Stimulated activated CD4-positive, alpha-beta T cell treated with anti-CD3 and anti-CD28 coated beads, Interleukin-4, amount 100 ng/mL, for 24 hours (primary cell): ENCODE results near the gene HCN4.
"Not testable (repeated sequence)": the region's sequence is repeated elsewhere in the genome, so short reads cannot be mapped to it uniquely, and the experiment has no call there.

ENCODE experiments used
- DNase-seq: peaks from one replicate; pipeline ENCODE4 v3.0.0-alpha.2; 2020

Gene HCN4

DNA sequence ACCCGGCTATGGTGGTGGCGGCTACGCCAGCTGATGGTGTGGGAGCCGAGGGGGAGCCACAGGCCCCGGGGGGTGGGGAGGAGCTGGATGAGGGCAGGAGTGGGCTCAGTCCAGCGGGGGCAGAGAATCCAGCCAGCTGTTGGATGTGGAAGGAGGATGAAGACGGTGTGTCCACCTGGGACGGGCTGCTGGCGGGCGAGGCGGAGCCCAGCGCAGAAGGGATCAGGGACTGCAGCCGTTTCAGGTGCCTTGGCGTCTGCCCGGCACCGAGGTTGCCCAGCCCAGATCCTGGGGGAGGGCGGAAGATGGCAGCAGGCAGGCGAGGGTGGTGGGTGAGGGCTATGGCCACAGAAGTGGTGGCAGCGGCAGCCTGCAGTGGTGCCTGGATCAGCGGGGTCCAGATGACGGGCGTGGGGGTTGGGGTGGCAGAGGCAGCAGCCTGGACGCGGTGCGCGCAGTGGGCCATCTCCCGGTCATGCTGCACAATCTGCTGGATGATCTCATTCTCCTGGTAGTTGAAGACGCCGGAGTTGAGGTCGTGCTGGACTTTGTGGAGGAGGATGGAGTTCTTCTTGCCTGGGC is 45.3 kb downstream of the HCN4 start:
- no peak for DNase-seq

DNA sequence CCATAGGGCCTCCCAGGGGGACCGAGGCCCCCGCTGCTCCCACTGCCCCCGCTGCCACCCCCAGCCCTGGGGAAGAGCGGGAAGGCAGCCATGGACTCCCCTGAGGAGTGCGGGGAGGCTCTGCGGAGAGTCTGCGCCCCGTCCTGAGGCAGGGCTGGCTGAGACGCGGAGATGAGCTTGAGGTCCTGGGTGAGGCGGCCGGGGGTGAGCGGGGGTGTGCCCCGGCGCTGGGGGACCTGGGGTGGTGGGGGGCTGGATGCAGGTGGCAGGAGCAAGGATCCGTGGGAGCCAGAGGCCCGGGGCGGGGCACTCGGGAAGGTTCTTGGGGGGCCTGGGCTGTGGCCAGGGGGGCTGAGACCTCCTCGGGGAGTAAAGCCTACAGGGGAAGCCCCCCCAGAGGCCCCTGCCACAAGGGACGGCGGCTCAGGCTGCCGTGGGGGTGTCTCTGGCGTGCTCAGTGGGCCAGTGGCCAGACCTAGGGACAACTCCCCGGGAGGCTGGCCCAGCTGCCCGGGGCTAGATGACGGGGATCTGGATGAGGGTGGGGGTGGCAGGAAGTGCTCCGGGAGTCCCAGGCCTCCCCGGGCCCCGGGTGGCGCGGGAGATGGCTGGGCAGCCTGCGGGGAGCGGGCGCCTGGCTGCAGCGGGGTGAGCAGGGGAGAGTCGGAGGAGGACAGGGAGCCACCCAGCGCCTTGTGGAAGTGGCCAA is 45.9 kb downstream of the HCN4 start:
- DNase-seq: no peak

DNA sequence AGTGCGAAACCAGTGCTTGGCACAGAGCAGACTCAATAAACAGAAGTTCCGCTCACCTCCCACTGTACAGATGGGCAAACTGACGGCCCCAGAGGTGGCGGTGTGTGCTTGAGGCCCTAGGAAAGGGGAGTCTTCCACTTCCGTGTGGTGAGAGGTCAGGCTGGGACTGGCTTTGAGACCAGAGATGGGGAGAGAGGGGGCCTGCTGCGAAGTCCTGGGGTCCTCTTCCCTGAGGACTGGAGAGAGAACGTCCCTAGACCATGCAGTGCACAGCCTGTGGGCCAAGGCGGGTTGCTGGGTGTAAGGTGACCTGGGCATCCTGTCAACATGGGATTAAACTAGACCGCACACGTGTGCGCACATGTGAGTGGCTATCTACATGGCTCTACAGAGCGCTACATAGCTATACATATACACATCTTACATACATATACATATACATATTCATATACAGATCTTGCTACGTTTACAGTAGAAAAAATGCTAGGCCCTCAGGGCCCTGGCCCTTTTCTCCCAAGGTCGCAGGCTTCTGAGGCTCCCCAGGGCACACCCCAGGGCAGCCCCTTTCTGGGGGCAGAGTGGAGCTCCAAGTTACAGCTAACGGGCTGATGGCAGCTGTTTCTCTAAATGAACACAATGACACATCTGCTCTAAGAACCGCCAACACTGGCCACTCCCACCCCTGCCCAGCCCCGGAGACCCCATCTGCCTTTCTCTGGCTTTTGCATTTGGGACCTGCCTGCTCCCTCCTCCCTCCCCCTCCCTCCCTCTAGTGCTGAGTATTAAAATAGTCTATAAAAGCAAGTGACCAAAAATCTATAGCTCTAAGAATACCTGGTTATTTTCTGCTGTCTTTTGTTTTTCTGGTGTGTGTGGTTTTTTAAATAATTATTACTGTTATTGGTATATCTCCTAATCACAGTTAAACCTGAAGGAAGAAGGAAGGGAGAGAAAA is 47.0 kb downstream of the HCN4 start:
- DNase-seq: no peak

DNA sequence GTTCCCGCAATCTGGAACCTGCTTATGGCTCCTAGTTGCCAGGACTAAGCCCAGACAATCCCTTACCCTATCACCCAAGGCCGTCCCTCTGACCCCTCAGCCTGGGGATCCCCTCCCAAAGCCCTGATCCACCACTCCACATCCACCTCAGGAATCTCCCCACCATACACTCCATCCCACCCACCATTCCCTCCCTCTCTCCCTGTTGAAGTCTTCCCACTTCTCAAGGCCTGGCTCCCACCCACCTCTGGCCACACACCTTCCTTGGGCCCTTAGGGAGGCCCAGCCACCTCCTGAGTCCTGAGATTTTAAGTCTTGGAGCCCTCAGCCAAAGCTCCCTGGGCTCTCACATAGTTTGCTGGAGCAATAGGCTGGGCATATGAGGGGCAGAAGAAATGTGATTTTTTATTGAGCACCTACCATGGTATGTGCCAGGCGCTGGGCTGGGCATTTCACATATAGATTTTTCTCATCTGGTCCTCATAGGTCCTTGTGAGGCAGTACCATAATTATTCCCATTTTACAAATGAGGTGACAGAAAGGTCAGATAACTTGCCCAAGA is 48.1 kb downstream of the HCN4 start:
- no peak for DNase-seq

DNA sequence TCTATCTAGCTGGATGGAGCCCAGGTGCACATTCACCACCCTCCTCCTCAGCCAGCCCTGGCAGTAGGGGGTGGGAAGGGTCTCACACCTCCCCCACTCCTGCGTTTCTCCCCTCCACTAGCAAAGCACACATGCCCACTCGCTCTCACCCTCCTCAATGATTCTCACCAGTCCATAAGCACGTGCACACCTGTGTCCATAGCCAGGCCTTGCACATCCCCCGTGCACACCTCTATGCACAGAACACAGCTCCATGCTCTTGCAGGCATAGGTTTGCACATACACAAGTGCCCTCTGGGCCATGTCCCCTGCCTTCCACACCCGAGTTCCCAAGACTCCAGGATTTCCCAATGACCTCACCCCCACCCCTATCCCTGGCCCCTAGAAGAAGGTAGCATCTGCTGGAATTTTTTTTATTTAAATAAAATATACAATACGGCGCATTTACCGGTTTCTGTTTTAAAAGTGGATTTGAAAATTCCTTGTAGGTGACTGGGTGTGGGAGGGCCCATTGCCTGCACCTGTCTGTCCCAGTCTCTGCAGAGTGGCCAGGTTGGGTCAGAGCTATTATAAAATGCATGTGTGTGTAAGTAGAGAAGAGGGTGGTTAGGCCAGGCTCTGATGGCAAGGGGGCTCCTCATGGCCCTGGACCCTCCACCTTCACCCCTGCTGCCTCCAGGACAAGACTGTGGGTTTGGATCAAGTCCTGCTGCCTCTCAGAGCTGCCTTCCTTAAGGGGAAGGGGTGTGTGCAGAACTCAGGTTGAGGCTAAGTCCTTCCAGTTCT is 49.1 kb downstream of the HCN4 start:
- no peak for DNase-seq

DNA sequence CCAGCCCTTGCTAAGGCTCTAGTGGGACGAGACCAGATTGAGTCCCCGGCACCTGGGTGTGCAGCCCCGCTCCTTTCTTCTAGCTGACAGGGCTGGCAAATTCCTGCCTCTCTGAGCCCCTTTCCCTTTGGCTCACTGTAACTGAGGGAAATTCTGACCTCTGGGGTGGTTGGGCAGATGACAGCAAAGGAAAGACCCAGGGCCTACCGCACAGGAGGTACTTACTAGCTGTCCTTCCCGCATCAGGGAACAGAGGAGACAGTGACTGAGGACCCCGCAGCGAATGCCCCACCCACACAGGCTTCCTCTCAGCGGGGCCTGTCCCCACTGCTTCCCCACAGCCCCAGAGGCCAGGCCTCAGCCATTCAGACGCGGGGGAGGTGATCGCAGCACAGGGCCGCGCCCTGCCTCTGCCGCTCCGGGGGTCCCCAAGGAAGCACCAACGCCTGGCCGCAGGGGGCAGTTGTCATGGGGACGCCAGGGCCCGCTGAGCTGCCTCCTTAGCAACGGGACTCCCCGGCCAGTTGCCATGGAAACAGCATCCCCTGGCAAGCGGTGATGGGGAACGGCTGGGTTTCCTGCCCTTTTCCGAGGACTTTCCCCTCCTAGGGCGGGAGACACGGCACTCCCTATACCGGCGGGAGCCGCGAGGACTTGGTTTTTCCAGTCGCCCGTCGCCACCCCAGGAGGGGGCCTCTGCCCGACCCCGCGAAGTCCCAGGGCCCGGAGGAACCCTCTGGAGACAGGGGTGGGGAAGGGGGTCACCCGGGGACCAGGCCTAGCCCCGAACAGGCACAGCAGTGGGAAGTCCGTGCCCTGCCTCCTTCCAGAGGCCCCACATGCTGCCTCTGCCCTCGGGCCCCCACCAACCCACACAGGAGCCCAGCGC is 50.1 kb downstream of the HCN4 start:
- no peak for DNase-seq

DNA sequence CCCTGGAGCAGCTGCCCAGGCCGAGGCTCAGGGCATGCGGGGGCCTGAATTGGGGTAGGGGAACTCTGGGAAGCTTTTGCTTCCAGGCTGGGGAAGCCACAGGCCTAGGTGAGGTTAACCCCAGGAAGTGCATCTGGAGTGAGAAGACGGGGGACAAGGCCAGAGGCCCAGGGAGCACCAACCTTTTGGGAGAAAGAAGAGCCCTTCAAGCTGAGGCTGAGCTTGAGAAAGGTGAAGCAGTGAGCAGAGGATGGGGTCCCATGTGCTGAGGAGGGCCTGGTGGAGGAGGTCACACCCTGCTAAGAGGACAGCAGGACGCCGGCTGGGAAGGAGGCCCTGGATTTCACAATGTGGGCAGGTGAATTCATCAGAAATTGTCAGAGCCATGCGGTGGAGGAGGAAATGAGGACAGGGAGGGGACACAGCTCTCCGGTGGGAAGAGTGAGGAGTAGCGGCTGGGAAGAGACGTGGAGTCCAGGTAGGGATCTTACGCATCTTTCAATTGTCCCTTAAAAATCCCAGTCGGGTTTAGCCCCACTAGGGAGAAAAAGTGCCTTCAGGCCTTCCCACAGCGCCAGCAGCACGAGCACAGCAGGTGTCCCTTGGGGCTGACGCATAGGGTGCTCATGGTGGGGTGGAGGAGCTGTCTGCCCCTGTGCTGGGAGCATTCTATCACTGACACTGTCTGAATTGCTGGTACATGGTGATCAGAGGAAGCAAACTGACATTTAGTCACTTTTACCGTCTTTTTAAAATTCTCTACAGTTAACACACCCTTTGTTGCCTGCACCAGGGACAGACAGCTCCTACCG is 50.9 kb downstream of the HCN4 start:
- no peak for DNase-seq

DNA sequence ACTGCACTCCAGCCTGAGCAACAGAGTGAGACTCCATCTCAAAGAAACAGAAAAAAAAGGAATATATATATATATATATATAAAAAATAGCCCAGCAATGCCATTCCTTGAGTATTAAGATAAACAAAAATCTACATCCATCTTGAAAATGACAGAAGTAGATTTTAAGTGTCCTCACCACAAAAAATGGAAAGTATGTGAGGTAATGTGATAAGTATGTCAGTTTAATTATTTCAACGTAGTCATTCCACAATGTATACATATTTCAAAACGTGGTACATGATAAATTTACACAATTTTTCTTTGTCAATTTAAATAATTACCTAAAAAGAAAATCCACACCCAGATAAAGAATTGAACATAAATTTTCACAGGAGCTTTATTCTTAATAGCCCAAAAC is 54.9 kb downstream of the HCN4 start:
- DNase-seq: no peak

DNA sequence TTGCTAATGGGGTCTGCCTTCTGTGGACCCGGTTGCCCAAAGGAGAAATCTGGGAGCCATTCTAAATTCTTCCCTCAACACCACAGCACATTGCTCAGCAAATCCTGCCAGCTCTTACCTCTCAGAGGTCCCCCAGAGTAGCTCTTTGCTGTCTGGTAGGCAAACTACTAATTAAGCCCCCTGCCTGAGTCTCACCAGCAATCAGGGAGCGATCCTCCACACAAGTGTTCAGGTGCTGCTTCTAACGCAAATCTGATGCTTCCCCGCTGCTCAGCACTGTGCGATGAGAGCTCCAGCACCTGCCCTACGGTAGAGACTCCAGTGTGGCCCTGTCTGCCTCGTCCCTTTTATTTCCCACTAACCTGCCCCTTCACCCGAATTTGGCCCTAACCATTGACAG is 60.5 kb downstream of the HCN4 start:
- no peak for DNase-seq

DNA sequence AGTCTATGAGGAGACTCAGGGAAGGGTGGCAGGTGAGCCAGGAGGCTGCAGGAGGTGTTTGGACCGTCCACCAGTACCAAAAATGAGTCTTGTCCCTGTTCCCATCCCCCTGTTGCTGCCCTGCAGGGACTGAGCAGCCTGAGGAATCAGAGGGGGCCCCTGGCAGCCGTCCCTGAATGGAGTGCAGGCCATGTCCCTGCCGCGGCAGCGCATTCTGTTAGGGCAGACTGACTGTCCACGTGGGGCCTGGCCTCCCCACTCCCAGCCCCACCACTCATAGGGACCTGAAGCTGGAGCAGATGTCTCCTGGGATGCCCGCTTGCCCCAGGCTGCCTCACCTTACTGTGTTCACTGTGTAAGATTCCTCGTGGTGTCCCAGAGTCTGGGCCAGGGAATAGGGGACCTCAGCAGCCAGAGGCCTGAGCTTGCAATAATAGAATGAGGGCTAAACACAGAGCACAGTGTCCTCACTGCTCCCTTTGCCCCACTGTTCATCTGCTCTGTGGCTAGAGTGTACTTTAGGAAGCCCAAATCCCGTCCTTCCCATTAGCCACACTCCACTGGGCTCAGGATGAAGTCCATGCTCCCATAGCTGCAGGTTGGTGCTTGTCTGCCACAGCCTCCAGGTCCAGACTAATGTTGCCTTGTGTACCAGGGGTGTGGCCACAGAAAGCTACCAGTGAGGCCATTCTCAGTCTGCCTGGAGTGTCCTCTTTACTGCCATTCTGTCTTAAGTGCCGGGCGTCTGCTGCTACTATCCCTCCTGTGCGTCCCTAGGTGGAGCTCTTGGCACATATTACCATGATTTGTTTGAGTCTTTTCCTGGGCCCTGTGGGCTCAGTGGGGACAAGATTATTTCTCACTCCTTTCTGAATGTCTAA is 63.2 kb downstream of the HCN4 start:
- no peak for DNase-seq

DNA sequence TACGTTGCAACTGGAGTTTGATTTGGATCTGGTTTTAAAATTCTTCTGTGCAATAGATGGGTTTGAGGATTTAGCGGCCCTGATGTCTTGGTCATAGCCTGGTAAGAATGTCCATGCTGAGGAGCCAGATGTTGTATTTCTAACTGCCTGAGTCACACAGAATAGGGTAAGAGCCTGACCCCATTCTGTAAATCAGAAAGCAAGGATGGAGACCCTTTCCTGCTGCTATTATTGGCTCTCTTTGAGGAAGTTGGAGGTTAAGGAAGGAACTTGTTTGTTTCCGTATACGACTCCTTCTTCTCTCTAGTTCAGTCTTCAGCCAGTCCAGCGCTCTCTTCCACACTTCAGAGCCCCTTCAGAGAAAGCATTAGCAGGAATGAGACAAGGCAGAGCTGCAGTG is 65.1 kb downstream of the HCN4 start:
- no peak for DNase-seq

DNA sequence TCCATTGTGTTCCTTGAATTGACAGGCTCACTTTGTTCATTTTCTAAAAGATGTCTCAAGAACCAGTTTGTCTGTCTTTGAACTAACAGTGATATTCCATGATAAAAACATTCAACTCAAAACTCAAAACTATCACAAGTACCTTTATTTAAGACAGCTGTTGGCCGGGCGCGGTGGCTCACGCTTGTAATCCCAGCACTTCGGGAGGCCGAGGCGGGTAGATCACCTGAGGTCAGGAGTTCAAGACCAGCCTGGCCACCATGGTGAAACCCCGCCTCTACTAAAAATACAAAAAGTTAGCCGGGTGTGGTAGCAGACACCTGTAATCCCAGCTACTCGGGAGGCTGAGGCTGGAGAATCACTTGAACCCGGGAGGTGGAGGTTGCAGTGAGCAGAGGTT is 68.5 kb downstream of the HCN4 start:
- DNase-seq: not testable (repeated sequence)

DNA sequence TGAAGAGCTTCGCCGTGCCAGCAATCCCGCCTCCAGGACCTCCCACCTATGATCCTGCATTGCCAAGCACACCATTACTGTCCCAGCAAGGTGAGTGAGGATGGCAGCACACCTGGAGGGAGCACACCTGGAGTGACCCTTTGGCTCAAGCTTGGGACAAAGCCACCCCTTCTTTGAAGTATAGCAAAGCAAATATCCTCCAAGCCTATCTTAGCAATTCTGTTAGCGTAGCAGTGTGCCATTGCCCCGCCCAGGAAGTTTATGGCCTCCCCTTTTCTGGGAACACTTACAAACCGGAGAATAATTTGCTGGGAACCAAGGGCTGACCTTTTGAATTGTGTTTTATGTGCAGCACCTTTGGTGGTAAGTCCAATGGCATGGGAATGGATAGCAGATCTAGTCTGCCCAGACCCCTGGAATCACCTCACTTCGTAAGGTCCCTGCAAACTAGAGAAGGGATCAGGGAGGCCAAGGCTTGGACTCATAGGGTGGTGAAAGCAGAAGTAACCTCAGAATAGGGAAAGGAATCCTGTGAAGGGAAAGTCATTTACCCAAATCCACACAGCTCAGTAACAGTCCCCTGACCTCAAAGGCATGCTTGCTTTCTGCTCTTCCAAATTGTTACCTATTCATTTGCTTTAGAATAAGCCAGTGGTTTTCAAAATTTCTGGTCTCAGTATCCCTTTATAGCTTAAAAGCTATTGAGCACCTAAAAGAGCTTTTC is 70.1 kb downstream of the HCN4 start:
- DNase-seq: no peak

DNA sequence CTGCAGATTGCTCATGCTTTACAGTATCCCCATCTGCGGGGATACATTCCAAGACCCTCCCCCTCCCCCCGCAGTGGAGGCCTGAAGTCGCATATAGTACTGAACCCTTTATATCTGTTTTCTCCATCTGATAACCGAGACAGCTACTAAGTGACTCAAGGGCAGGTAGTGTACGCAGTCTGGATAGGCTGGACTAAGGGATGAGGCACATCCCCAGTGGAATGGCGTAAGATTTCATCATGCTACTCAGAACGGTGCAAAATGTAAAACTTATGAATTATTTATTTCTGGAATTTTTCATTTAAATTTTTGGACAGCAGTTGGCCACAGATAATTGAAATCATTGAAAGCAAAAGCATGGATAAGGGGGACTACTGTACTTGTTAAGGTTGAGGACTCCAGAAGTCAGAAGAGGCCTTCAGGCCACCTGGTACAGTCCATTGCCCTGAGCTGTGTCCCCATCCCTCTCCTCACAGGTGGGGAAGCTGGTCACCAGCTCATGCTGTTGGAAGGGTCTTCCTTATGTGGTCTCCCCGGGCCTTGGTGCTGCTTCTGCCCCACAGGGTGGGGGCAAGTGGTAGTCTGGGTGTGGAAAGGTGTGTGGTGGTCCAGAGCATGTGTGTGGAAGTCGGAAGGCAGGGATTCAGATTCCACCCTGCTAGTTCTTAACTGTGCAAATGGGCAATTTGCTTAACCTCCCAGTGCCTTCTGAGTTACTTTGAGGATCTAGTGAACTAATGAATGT is 72.0 kb downstream of the HCN4 start:
- DNase-seq: no peak

DNA sequence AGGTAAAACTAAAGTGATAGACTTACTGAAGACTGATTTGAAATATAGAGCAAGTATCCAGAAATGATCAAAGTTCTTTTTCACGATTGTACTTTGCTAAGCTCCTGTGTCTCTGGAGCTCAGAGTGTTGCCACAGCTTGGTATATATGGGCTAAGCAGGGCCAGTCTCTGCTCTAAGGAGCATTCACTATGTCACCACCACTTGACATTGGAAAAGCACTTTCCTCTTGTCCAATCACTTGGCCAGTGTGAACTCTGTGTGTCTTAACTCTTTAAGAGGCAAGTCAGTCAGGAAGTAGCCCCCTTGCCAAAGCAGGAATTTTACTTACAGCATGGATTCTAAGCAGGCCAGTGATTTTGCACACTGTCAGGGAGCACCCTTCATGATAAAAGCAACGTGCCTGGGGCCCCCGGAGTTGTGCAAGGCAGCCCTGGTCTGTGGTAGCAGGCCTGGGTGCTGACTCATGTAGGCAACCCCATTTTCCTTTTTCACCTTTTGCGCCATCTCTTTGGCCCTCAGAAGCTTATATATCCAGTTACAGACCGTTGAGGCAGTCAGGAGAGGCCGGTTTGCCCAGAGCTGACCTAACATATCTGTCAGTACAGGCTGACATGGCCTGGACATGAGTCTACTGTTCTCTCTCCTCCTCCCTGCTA is 73.0 kb downstream of the HCN4 start:
- no peak for DNase-seq

DNA sequence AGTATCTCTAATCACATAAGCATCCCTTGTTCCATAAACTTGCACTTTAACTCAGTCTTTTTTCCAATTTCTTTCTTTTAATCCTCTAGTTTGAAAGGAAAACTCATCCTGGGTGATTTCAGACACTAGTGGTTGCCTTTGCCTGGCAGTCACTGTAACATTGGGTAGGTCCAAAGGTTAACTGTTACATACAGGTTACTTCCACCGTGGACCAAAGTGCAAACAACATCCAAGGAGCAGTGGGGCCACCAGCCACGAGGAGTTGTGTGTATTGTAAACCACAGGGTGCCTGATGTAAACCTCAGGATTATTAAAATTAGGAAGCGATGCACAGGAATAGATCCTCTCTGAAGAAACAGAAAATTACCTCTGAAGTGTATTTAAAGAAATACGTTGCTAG is 75.0 kb downstream of the HCN4 start:
- DNase-seq: no peak

DNA sequence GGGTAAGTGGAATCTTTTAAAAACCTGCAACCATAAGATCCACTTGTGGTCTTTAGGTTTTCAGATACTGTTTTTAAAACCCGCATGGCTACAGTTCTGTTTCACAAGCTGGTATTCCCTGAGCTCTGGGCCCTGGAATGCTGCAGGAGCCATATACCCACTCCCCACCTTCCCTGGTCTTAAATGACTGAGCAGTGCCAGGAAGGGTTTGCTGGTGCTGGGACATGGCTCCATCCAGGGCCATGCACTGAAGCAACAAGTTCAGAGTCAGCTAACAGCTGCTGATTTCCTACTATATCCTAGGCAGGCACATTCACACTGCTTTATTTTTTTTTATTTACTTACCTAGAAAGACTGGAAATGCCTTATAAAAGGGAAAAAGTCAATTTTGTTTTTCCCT is 77.3 kb downstream of the HCN4 start:
- DNase-seq: no peak

DNA sequence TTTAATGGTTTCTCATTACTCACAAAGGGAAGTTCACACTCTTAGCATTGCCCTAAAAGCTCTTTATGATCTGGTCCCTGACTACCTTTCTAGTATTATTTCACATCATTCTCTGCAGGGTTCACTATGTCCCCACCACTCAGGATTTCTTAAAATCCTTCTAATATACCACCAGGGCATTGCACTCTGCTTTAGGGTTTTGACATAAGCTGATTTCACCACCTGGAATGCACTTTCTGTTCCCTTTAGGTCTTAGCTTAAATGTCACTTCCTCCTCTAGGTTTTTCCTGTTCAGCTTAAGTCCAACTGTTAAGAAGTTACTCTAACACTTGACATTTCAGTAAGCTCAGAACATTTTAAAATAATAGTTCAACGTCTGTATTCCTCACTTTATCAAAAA is 81.7 kb downstream of the HCN4 start:
- DNase-seq: no peak
